H1 (cell line): ENCODE measurements around the gene CEACAM8. TPM values are rescaled to one million over a fixed set of nuclear protein-coding genes. Genes with fewer than 3 reads are reported as not detected.

Experiments
- CTCF ChIA-PET: fragments of 300-600 bp; sonication (Branson Sonifier 250); formaldehyde crosslinking; loops from one replicate; lab custom pipeline; 2021; ENCODE audit not compliant: partially characterized antibody; lab: Charles Lee
- POLR2A ChIA-PET: fragments of 300-600 bp; sonication (Branson Sonifier 250); formaldehyde crosslinking; loops from one replicate; lab custom pipeline; 2021; ENCODE audit warnings: inconsistent platforms; ENCODE audit not compliant: partially characterized antibody; lab: Charles Lee
- DNase-seq, 2 experiments: peaks; one replicate each; pipeline versions ENCODE4 v3.0.0 to v3.0.0-alpha.2; 2010 to 2022; ENCODE audit warnings: low spot score in 2 of 2, low read depth in 1 of 2, mixed read lengths in 1 of 2
- FAIRE-seq: peaks from 2 replicates; lab custom pipeline; 2011; peaks lifted over from hg19 to GRCh38; lab: Jason Lieb, UNC
- H2AFZ ChIP-seq: 2 replicates; pipeline ENCODE4 v1.8.1; 2012; ENCODE audit warnings: low read length, inconsistent platforms
- H2AK5ac ChIP-seq: 2 replicates; pipeline ENCODE4 v1.6.1; 2013; ENCODE audit warnings: low read depth, low read length
- H2BK120ac ChIP-seq: replicated peaks from 2 replicates; pipeline ENCODE3; 2013; ENCODE audit warnings: low read depth, low read length, inconsistent platforms
- H2BK12ac ChIP-seq: 2 replicates; pipeline ENCODE4 v1.6.1; 2013; ENCODE audit warnings: low read depth, low read length
- H2BK15ac ChIP-seq: 2 replicates; pipeline ENCODE4 v1.6.1; 2013; ENCODE audit warnings: low read length
- H2BK20ac ChIP-seq: 2 replicates; pipeline ENCODE4 v1.6.1; 2013; ENCODE audit warnings: low read length
- H2BK5ac ChIP-seq: 2 replicates; pipeline ENCODE4 v1.6.1; 2013; ENCODE audit warnings: low read depth, low read length
- H3K14ac ChIP-seq: 2 replicates; pipeline ENCODE4 v1.6.1; 2013; ENCODE audit warnings: inconsistent platforms; ENCODE audit not compliant: insufficient read length
- H3K18ac ChIP-seq: 2 replicates; pipeline ENCODE4 v1.6.1; 2013; ENCODE audit warnings: low read length; ENCODE audit errors: extremely low read depth
- H3K23ac ChIP-seq: 2 replicates; pipeline ENCODE4 v1.6.1; 2013; ENCODE audit warnings: inconsistent platforms; ENCODE audit not compliant: insufficient read length
- H3K23me2 ChIP-seq: 2 replicates; pipeline ENCODE4 v1.6.1; 2013; ENCODE audit warnings: low read depth, low read length
- H3K27ac ChIP-seq: 2 replicates; pipeline ENCODE4 v1.6.1; 2011; ENCODE audit warnings: low read depth, low read length, inconsistent platforms
- H3K27me3 ChIP-seq, 4 experiments: replicated peaks in 1 of 4; 1 replicate in 1 of 4; 2 replicates in 3 of 4; pipeline versions ENCODE4 v1.6.1 to v1.8.1; 2011 to 2013; ENCODE audit warnings: low read length in 3 of 4, mild to moderate bottlenecking in 3 of 4, inconsistent platforms in 2 of 4, mixed read lengths in 2 of 4, moderate library complexity in 1 of 4; ENCODE audit not compliant: control insufficient read depth in 3 of 4, insufficient read depth in 3 of 4; ENCODE audit errors: extremely low read depth in 1 of 4
- H3K36me3 ChIP-seq, 4 experiments: 2 replicates each; pipeline versions ENCODE4 v1.6.1 to v1.8.1; 2011 to 2013; ENCODE audit warnings: mild to moderate bottlenecking in 4 of 4, low read length in 3 of 4, moderate library complexity in 2 of 4, control low read depth in 1 of 4, inconsistent platforms in 1 of 4; ENCODE audit not compliant: insufficient read depth in 4 of 4, control insufficient read depth in 2 of 4
- H3K4ac ChIP-seq: replicated peaks from 2 replicates; pipeline ENCODE3; 2013; ENCODE audit warnings: low read length, low read depth, mixed read lengths, inconsistent platforms; ENCODE audit not compliant: insufficient read length
- H3K4me1 ChIP-seq, 4 experiments: replicated peaks in 1 of 4; 1 replicate in 1 of 4; 2 replicates in 3 of 4; pipeline versions ENCODE4 v1.6.1 to v1.8.1; 2011 to 2013; ENCODE audit warnings: low read length in 3 of 4, inconsistent platforms in 2 of 4, mixed read lengths in 1 of 4; ENCODE audit not compliant: insufficient read depth in 4 of 4, control insufficient read depth in 3 of 4
- H3K4me2 ChIP-seq, 2 experiments: 2 replicates each; pipeline versions ENCODE4 v1.6.1 to v1.8.1; 2011 to 2013; ENCODE audit warnings: low read depth in 2 of 2, low read length in 2 of 2, control low read depth in 1 of 2, inconsistent platforms in 1 of 2, mild to moderate bottlenecking in 1 of 2; ENCODE audit not compliant: insufficient read depth in 1 of 2
- H3K4me3 ChIP-seq, 4 experiments: fragments of 200-600, 300-600 bp in 1 of 4; sonication (generic), shearing (Covaris generic), sonication (Bioruptor Twin) in 1 of 4; 2 replicates each; pipeline versions ENCODE4 v1.5.1 to v1.8.1; 2011 to 2016; ENCODE audit warnings: low read length in 4 of 4, low read depth in 3 of 4, control low read depth in 2 of 4, inconsistent platforms in 2 of 4, mild to moderate bottlenecking in 2 of 4, mixed read lengths in 1 of 4, moderate library complexity in 1 of 4; ENCODE audit not compliant: insufficient read depth in 2 of 4; ENCODE audit errors: extremely low read depth in 1 of 4
- H3K56ac ChIP-seq: replicated peaks from 2 replicates; pipeline ENCODE3; 2013; ENCODE audit warnings: low read depth, mild to moderate bottlenecking, mixed read lengths, low read length, inconsistent platforms; ENCODE audit not compliant: insufficient read length
- H3K79me1 ChIP-seq: 2 replicates; pipeline ENCODE4 v1.6.1; 2013; ENCODE audit warnings: low read depth, low read length, control low read depth
- H3K79me2 ChIP-seq, 2 experiments: 2 replicates each; pipeline versions ENCODE4 v1.6.1 to v1.8.1; 2012 to 2013; ENCODE audit warnings: low read length in 2 of 2, mild to moderate bottlenecking in 2 of 2, inconsistent platforms in 1 of 2; ENCODE audit not compliant: insufficient read depth in 2 of 2, control insufficient read depth in 1 of 2
- H3K9ac ChIP-seq, 4 experiments: replicated peaks in 1 of 4; 1 replicate in 1 of 4; 2 replicates in 3 of 4; pipeline versions ENCODE4 v1.6.1 to v1.8.1; 2011 to 2013; ENCODE audit warnings: low read depth in 3 of 4, low read length in 3 of 4, control low read depth in 2 of 4, mild to moderate bottlenecking in 2 of 4, moderate library complexity in 2 of 4, inconsistent platforms in 1 of 4; ENCODE audit errors: extremely low read depth in 1 of 4
- H3K9me3 ChIP-seq, 2 experiments: 2 replicates each; pipeline versions ENCODE4 v1.6.1 to v1.8.1; 2012 to 2013; ENCODE audit warnings: mild to moderate bottlenecking in 2 of 2, moderate library complexity in 2 of 2, control low read depth in 1 of 2, inconsistent platforms in 1 of 2, low read depth in 1 of 2, low read length in 1 of 2, mixed read lengths in 1 of 2; ENCODE audit not compliant: insufficient read depth in 2 of 2
- H4K20me1 ChIP-seq, 2 experiments: replicated peaks in 1 of 2; 2 replicates each; pipeline versions ENCODE3 to v1.8.1; 2011 to 2013; ENCODE audit warnings: inconsistent platforms in 2 of 2, low read length in 2 of 2, mild to moderate bottlenecking in 1 of 2; ENCODE audit not compliant: insufficient read depth in 2 of 2, control insufficient read depth in 1 of 2
- H4K5ac ChIP-seq: 2 replicates; pipeline ENCODE4 v1.6.1; 2013; ENCODE audit warnings: low read length, low read depth, mixed read lengths, inconsistent platforms; ENCODE audit not compliant: insufficient read length
- H4K8ac ChIP-seq: 2 replicates; pipeline ENCODE4 v1.8.0; 2013; ENCODE audit warnings: mild to moderate bottlenecking, moderate library complexity, low read length, inconsistent platforms; ENCODE audit not compliant: insufficient read depth; ENCODE audit errors: extremely low read depth
- H4K91ac ChIP-seq: replicated peaks from 2 replicates; pipeline ENCODE3; 2013; ENCODE audit warnings: low read length, mixed read lengths, inconsistent platforms; ENCODE audit not compliant: insufficient read length
- ASH2L ChIP-seq: fragments of 200-600, 300-600 bp; sonication (generic); IDR thresholded peaks from one replicate; pipeline ENCODE4 v1.7.1; 2017; ENCODE audit warnings: low read length
- BACH1 ChIP-seq: IDR thresholded peaks from 2 replicates; pipeline ENCODE4 v1.6.1; 2012; ENCODE audit warnings: low read length, improper control_type of control experiment
- CBX8 ChIP-seq: fragments of 300-800, 300-1000 bp; sonication (generic); IDR thresholded peaks from 2 replicates; pipeline ENCODE4 v1.7.1; 2016; ENCODE audit warnings: low read depth, low read length, borderline replicate concordance
- CEBPB ChIP-seq: IDR thresholded peaks from 2 replicates; pipeline ENCODE4 v1.6.1; 2012; ENCODE audit warnings: low read depth, low read length
- EP300 ChIP-seq, 2 experiments: IDR thresholded peaks; 1 replicate in 1 of 2; 2 replicates in 1 of 2; pipeline ENCODE4 v1.6.1; 2011 to 2012; ENCODE audit warnings: low read depth in 2 of 2, low read length in 2 of 2, mild to moderate bottlenecking in 2 of 2, borderline replicate concordance in 1 of 2, inconsistent platforms in 1 of 2, moderate library complexity in 1 of 2
- EZH2 ChIP-seq: fragments of 200-600 bp; sonication (generic); IDR thresholded peaks from 2 replicates; pipeline ENCODE4 v1.7.1; 2012; ENCODE audit warnings: low read depth, mild to moderate bottlenecking, moderate library complexity, low read length, inconsistent platforms; ENCODE audit not compliant: severe bottlenecking
- FOSL1 ChIP-seq: IDR thresholded peaks from 2 replicates; pipeline ENCODE4 v1.6.1; 2011; ENCODE audit warnings: mild to moderate bottlenecking, low read depth, low read length, moderate library complexity; ENCODE audit not compliant: insufficient read depth
- JUND ChIP-seq: IDR thresholded peaks from 2 replicates; pipeline ENCODE4 v1.6.1; 2011; ENCODE audit warnings: mild to moderate bottlenecking, improper control_type of control experiment, low read length
- PHF8 ChIP-seq: fragments of 200-600 bp; sonication (generic); conservative IDR thresholded peaks from 2 replicates; pipeline ENCODE4 v1.7.1; 2012; ENCODE audit warnings: low read depth, mild to moderate bottlenecking, inconsistent platforms, low read length, moderate library complexity
- RFX5 ChIP-seq: IDR thresholded peaks from 2 replicates; pipeline ENCODE4 v1.6.1; 2011; ENCODE audit warnings: low read depth, low read length, improper control_type of control experiment, borderline replicate concordance
- SIN3A ChIP-seq, 2 experiments: IDR thresholded peaks in 1 of 2; conservative IDR thresholded peaks in 1 of 2; 2 replicates each; pipeline ENCODE4 v1.6.1; 2011 to 2012; ENCODE audit warnings: low read length in 2 of 2, improper control_type of control experiment in 1 of 2, low read depth in 1 of 2, mild to moderate bottlenecking in 1 of 2
- SIX5 ChIP-seq: IDR thresholded peaks from 2 replicates; pipeline ENCODE4 v1.6.1; 2011; ENCODE audit warnings: mild to moderate bottlenecking, low read depth, low read length
- TCF12 ChIP-seq: IDR thresholded peaks from 2 replicates; pipeline ENCODE4 v1.6.1; 2011; ENCODE audit warnings: low read depth, mild to moderate bottlenecking, low read length
- YY1 ChIP-seq: IDR thresholded peaks from 2 replicates; pipeline ENCODE4 v1.6.1; 2011; ENCODE audit warnings: low read depth, mild to moderate bottlenecking, low read length
- WGBS, 2 experiments: shearing (Covaris generic) in 1 of 2; methylation state at CpG; one replicate each; pipeline versions ENCODE4 v1.1.6 to v1.1.7; 2013 to 2015; ENCODE audit warnings: low lambda C conversion rate in 2 of 2, mixed read lengths in 2 of 2, inconsistent platforms in 1 of 2, low coverage in 1 of 2, missing lambda C conversion rate in 1 of 2; ENCODE audit not compliant: insufficient replicate concordance in 2 of 2, insufficient coverage in 1 of 2, insufficient read length in 1 of 2; ENCODE audit errors: extremely low coverage in 1 of 2, missing lambda C conversion rate in 1 of 2; 5-methylcytosine and 5-hydroxymethylcytosine counted together
- polyA plus RNA-seq, 7 experiments: library from polyadenylated mRNA; depleted of rRNA in 3 of 7; stranded (reverse) in 5 of 7; unstranded in 2 of 7; fragments of >200 nt in 5 of 7; fragments of 200-250 nt in 2 of 7; gene quantifications; 1 replicate in 5 of 7; 2 replicates in 1 of 7; 4 replicates in 1 of 7; pipeline versions ENCODE4 v1.2.1 to v1.2.3, GENCODE V29; 2011 to 2013; ENCODE audit warnings: missing spikeins in 2 of 7, mixed read lengths in 2 of 7
- total RNA-seq: library from RNA; stranded (reverse); fragmentation: NEBNext Ultra II Directional; extraction: Animal tissue kit (Norgen Biotek cat#: 25700); gene quantifications from 2 replicates; pipeline ENCODE4 v1.2.1, GENCODE V29; 2021

Gene CEACAM8
- total and polyA plus RNA-seq, 2 of the 8 experiments (the other 6 are each of a cell fraction or from before 2014, with no cell fraction given), result not detected

DNA sequence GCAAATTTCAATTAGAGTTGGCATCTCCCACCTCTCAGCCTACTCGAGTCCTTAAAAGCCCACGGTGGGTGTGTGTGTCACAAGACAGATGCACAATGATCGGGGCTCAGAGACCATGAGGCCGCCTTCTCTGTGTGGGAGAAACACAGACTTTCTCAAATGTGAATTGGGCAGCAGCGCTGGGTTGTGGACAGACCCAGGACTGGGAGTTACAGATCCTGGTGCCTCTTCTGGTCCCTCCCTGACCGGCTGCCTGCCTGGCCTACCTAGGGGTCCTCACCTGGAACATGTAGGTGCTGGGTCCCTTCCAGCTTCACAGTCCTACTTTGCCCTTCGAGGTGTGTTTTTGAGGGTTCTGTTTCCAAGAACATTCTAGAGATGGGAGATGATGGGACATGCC is 4.9 kb downstream of the CEACAM8 start:
- H3K23ac ChIP-seq, result no peak overlapping the region
- no peak overlapping the region for H2AFZ ChIP-seq
- FAIRE-seq (no peak), DNase-seq (no peak)
- no peak overlapping the region for H3K4me2 ChIP-seq
- no peaks in the 10 kb centered on the region for H3K79me1 ChIP-seq
- H3K23me2 ChIP-seq, result peaks cover 1% of the 10 kb centered on the region; the same call in 1 of the 2 replicates
- TF ChIP-seq SIX5 (no peak), SIN3A (conservative IDR thresholded peaks at IDR 0.05 in 1 of 2, IDR thresholded peaks at IDR 0.05 in 1 of 2; ENCODE audit: low read depth in 1 of 2, low read length in 2 of 2) (no peak), YY1 (no peak), BACH1 (no peak), RFX5 (no peak), CBX8 (no peak), EP300 (IDR thresholded peaks at IDR 0.05; ENCODE audit: borderline replicate concordance in 1 of 2, low read depth in 2 of 2, low read length in 2 of 2) (no peak), JUND (no peak), FOSL1 (no peak), ASH2L (no peak), CEBPB (no peak), EZH2 (no peak), PHF8 (no peak), TCF12 (no peak)
- H2BK5ac ChIP-seq, result no peak overlapping the region
- 77% methylated on average over 7 of the region's 7 CpGs; no CpG with 5 or more reads in 1 of the 2 experiments for WGBS, 2 experiments
- no peaks in the 10 kb centered on the region for H3K36me3 ChIP-seq
- H3K9me3 ChIP-seq, result peaks cover 3 to 14% of the 10 kb centered on the region in 2 experiments; a peak in 2 of 4 replicates
- no peak overlapping the region for H3K9ac ChIP-seq
- ChIA-PET CTCF (no interaction called here), POLR2A (no interaction called here)
- no peak overlapping the region for H3K27ac ChIP-seq
- no peak overlapping the region for H4K91ac ChIP-seq
- no peak overlapping the region for H3K18ac ChIP-seq
- H2BK20ac ChIP-seq, result no peak overlapping the region
- H4K5ac ChIP-seq, result no peak overlapping the region
- H3K79me2 ChIP-seq, result no peaks in the 10 kb centered on the region
- no peak overlapping the region for H3K4ac ChIP-seq
- H2BK120ac ChIP-seq, result no peak overlapping the region
- H3K4me3 ChIP-seq, result no peak overlapping the region
- no peak overlapping the region for H2BK12ac ChIP-seq
- H2AK5ac ChIP-seq, result no peak overlapping the region
- no peak overlapping the region for H3K14ac ChIP-seq
- no peaks in the 10 kb centered on the region for H4K20me1 ChIP-seq
- H3K4me1 ChIP-seq, result no peaks in the 10 kb centered on the region
- H3K56ac ChIP-seq, result no peak overlapping the region
- no peak overlapping the region for H4K8ac ChIP-seq
- H3K27me3 ChIP-seq, result no peaks in the 10 kb centered on the region
- H2BK15ac ChIP-seq, result no peak overlapping the region
